HFFc6 (cell line): Measurements from ENCODE around the gene IL4I1. TPM values are rescaled to one million over a fixed set of nuclear protein-coding genes. Genes with fewer than 3 reads are reported as not detected.

Experiments
- DNase-seq: peaks from one replicate; pipeline ENCODE4 v3.0.0-alpha.2; 2018
- H3K27ac Mint-ChIP-seq: 2 replicates; pipeline ENCODE4 v1.8.0; 2020; ENCODE audit warnings: mild to moderate bottlenecking, mixed read lengths
- H3K27me3 Mint-ChIP-seq: 2 replicates; pipeline ENCODE4 v1.8.0; 2021; ENCODE audit warnings: mild to moderate bottlenecking, moderate library complexity, mixed read lengths; ENCODE audit not compliant: insufficient read depth
- H3K36me3 Mint-ChIP-seq: 2 replicates; pipeline ENCODE4 v1.8.0; 2021; ENCODE audit warnings: low read depth, mixed read lengths
- H3K4me1 Mint-ChIP-seq: 2 replicates; pipeline ENCODE4 v1.8.0; 2020; ENCODE audit warnings: low read depth, mixed read lengths
- H3K4me3 Mint-ChIP-seq: 2 replicates; pipeline ENCODE4 v1.8.0; 2020; ENCODE audit warnings: mild to moderate bottlenecking, moderate library complexity, mixed read lengths
- H3K9me3 Mint-ChIP-seq: 2 replicates; pipeline ENCODE4 v1.8.0; 2020; ENCODE audit warnings: mild to moderate bottlenecking, mixed read lengths
- CTCF ChIP-seq: fragments of 200-600 bp; sonication (generic); IDR thresholded peaks from 2 replicates; pipeline ENCODE4 v1.5.0; 2021; ENCODE audit warnings: antibody characterized with exemption, mild to moderate bottlenecking
- total RNA-seq, 6 experiments: library from RNA; stranded (reverse); fragmentation: NEBNext Ultra II Directional; extraction: Animal tissue kit (Norgen Biotek cat#: 25700); gene quantifications; 2 replicates in 1 of 6; 3 replicates in 5 of 6; pipeline ENCODE4 v1.2.3, GENCODE V29; 2021

Gene IL4I1
- total RNA-seq, 6 experiments from 2014 or later: 0.24 to 0.48 (median 0.41) TPM; not detected in 1

- H3K36me3 Mint-ChIP-seq: peaks cover 53% of the 10 kb centered on the region
- DNase-seq: no peak
- H3K27ac Mint-ChIP-seq: no peak overlapping the region
- no peak for TF ChIP-seq CTCF
- peaks cover 4% of the 10 kb centered on the region for H3K27me3 Mint-ChIP-seq
- no peaks in the 10 kb centered on the region for H3K4me1 Mint-ChIP-seq
- no peak overlapping the region for H3K4me3 Mint-ChIP-seq
- no peaks in the 10 kb centered on the region for H3K9me3 Mint-ChIP-seq
Measured at GRCh38 chr19:49910179-49910578, 13.5 kb upstream of the IL4I1 start.

- no peaks in the 10 kb centered on the region for H3K9me3 Mint-ChIP-seq
- TF ChIP-seq CTCF: no peak
- H3K27ac Mint-ChIP-seq: no peak overlapping the region
- H3K36me3 Mint-ChIP-seq: peaks cover 44% of the 10 kb centered on the region
- peaks cover 4% of the 10 kb centered on the region for H3K27me3 Mint-ChIP-seq
- no peaks in the 10 kb centered on the region for H3K4me1 Mint-ChIP-seq
- H3K4me3 Mint-ChIP-seq: no peak overlapping the region
- DNase-seq: no peak
Measured at GRCh38 chr19:49908480-49909420, 12.1 kb upstream of the IL4I1 start.

- no peak for DNase-seq
- Mint-ChIP-seq H3K27me3 (peaks cover 2% of the 10 kb centered on the region; the same call in 1 of the 2 replicates), H3K36me3 (peaks cover 41% of the 10 kb centered on the region), H3K27ac (no peak overlapping the region), H3K9me3 (no peaks in the 10 kb centered on the region), H3K4me1 (peaks cover 6% of the 10 kb centered on the region; the same call in 1 of the 2 replicates), H3K4me3 (no peak overlapping the region)
- no peak for TF ChIP-seq CTCF
Measured at GRCh38 chr19:49907745-49908446, 11.2 kb upstream of the IL4I1 start.

GRCh38 chr19:49906879-49907564, 10.3 kb upstream of the IL4I1 start:
- TF ChIP-seq CTCF: no peak
- peaks cover 2% of the 10 kb centered on the region; the same call in 1 of the 2 replicates for H3K27me3 Mint-ChIP-seq
- no peak overlapping the region for H3K27ac Mint-ChIP-seq
- H3K9me3 Mint-ChIP-seq: no peaks in the 10 kb centered on the region
- no peak for DNase-seq
- H3K36me3 Mint-ChIP-seq: peaks cover 41% of the 10 kb centered on the region
- no peak overlapping the region for H3K4me3 Mint-ChIP-seq
- H3K4me1 Mint-ChIP-seq: peaks cover 6% of the 10 kb centered on the region; the same call in 1 of the 2 replicates

GRCh38 chr19:49904136-49904535, 7.4 kb upstream of the IL4I1 start:
- H3K27me3 Mint-ChIP-seq: 0 out of 2 replicates have a peak, but pooled peaks cover 2% of the 10 kb centered on the region
- H3K4me3 Mint-ChIP-seq: no peak overlapping the region
- no peaks in the 10 kb centered on the region for H3K9me3 Mint-ChIP-seq
- H3K27ac Mint-ChIP-seq: no peak overlapping the region
- peaks cover 23% of the 10 kb centered on the region; the same call in 1 of the 2 replicates for H3K36me3 Mint-ChIP-seq
- peaks cover 6% of the 10 kb centered on the region; the same call in 1 of the 2 replicates for H3K4me1 Mint-ChIP-seq
- TF ChIP-seq CTCF: no peak
- DNase-seq: no peak
